HL-60 (cell line): ENCODE measurements around the gene WRNIP1.

Experiments used
- DNase-seq, 2 experiments: peaks; one replicate each; pipeline ENCODE4 v3.0.0-alpha.2; 2010 to 2020; ENCODE audit warnings: low read depth in 1 of 2, low spot score in 1 of 2
- H3K27ac ChIP-seq: fragments of 250-450 bp; sonication (Bioruptor Pico); replicated peaks from 2 replicates; pipeline ENCODE4 v1.5.1; 2020; ENCODE audit warnings: mild to moderate bottlenecking, moderate library complexity
- H3K27me3 ChIP-seq: fragments of 250-450 bp; sonication (Bioruptor Pico); 2 replicates; pipeline ENCODE4 v1.5.1; 2021; ENCODE audit warnings: mild to moderate bottlenecking, moderate library complexity; ENCODE audit not compliant: insufficient read depth, poor library complexity, severe bottlenecking
- H3K4me3 ChIP-seq: replicated peaks from 2 replicates; pipeline ENCODE4 v1.5.1; 2011; ENCODE audit warnings: mild to moderate bottlenecking, control low read depth, low read length; ENCODE audit not compliant: insufficient read depth
- GABPA ChIP-seq: IDR thresholded peaks from 2 replicates; pipeline ENCODE4 v1.6.1; 2012; ENCODE audit warnings: low read depth
- POLR2AphosphoS5 ChIP-seq: IDR thresholded peaks from 2 replicates; pipeline ENCODE4 v1.6.1; 2012; ENCODE audit warnings: low read depth
- SPI1 ChIP-seq: IDR thresholded peaks from 2 replicates; pipeline ENCODE4 v1.6.1; 2012; ENCODE audit warnings: low read depth, mild to moderate bottlenecking, borderline replicate concordance
- TF ChIP-seq, protein P1 (sequence below): IDR thresholded peaks from one replicate; pipeline ENCODE4 v1.5.1; 2011; ENCODE audit warnings: low read length, control low read depth, inconsistent platforms; ENCODE audit not compliant: insufficient read depth
- TF ChIP-seq, protein P2 (sequence below): IDR thresholded peaks from 2 replicates; pipeline ENCODE4 v1.6.1; 2012; ENCODE audit warnings: low read depth; ENCODE audit not compliant: insufficient replicate concordance

Gene WRNIP1

DNA sequence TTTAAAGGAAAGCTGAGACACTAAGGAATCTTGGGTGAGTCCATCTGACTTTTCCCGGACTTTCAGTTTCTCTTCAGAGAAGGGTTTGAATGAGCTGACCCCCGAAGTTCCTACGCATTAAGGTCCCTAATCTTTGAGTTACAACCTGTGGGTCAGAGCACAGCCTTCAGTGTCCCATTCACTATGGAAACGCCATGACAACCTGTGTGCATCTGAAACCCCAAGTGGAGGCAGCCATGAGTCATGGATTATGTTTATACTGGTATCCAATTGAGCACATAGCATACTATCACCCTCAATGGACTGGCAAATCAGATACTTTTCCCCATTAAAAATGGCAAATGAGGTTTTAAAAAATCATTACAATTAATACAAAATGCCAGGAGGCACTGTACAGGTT lies 25.9 kb upstream of the WRNIP1 start:
- TF ChIP-seq POLR2AphosphoS5, result no peak
- no peak for TF ChIP-seq SPI1
- TF ChIP-seq, protein P1, sequence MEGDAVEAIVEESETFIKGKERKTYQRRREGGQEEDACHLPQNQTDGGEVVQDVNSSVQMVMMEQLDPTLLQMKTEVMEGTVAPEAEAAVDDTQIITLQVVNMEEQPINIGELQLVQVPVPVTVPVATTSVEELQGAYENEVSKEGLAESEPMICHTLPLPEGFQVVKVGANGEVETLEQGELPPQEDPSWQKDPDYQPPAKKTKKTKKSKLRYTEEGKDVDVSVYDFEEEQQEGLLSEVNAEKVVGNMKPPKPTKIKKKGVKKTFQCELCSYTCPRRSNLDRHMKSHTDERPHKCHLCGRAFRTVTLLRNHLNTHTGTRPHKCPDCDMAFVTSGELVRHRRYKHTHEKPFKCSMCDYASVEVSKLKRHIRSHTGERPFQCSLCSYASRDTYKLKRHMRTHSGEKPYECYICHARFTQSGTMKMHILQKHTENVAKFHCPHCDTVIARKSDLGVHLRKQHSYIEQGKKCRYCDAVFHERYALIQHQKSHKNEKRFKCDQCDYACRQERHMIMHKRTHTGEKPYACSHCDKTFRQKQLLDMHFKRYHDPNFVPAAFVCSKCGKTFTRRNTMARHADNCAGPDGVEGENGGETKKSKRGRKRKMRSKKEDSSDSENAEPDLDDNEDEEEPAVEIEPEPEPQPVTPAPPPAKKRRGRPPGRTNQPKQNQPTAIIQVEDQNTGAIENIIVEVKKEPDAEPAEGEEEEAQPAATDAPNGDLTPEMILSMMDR, result no peak
- no peak for TF ChIP-seq GABPA
- TF ChIP-seq, protein P2, sequence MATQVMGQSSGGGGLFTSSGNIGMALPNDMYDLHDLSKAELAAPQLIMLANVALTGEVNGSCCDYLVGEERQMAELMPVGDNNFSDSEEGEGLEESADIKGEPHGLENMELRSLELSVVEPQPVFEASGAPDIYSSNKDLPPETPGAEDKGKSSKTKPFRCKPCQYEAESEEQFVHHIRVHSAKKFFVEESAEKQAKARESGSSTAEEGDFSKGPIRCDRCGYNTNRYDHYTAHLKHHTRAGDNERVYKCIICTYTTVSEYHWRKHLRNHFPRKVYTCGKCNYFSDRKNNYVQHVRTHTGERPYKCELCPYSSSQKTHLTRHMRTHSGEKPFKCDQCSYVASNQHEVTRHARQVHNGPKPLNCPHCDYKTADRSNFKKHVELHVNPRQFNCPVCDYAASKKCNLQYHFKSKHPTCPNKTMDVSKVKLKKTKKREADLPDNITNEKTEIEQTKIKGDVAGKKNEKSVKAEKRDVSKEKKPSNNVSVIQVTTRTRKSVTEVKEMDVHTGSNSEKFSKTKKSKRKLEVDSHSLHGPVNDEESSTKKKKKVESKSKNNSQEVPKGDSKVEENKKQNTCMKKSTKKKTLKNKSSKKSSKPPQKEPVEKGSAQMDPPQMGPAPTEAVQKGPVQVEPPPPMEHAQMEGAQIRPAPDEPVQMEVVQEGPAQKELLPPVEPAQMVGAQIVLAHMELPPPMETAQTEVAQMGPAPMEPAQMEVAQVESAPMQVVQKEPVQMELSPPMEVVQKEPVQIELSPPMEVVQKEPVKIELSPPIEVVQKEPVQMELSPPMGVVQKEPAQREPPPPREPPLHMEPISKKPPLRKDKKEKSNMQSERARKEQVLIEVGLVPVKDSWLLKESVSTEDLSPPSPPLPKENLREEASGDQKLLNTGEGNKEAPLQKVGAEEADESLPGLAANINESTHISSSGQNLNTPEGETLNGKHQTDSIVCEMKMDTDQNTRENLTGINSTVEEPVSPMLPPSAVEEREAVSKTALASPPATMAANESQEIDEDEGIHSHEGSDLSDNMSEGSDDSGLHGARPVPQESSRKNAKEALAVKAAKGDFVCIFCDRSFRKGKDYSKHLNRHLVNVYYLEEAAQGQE, result no peak
- DNase-seq, result no peak
- Histone ChIP-seq H3K27ac (no peak overlapping the region), H3K27me3 (no peaks in the 10 kb centered on the region), H3K4me3 (no peak overlapping the region)

DNA sequence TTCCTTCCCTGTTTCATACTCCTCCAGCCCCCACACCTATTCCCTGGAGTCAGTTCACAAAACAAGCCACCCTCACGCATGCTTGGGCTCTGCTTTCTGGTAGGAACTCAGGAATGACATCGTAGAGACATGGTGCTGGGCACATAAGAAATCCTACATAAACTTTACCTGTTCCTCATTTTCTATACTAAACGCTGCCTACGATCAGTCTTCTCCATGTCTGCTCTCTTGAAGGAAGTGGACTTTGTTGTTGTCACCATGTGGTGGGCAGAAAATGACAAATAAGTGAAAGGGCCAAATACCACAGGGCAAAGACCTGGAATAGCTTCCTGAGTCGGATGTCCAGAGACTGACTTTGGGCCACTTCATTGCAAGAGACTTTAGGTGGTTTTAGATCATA lies 24.6 kb upstream of the WRNIP1 start:
- no peak for DNase-seq
- no peak for TF ChIP-seq SPI1
- no peak for TF ChIP-seq GABPA
- TF ChIP-seq POLR2AphosphoS5, result no peak
- TF ChIP-seq, protein P1, result no peak
- TF ChIP-seq, protein P2, result no peak
- no peak overlapping the region for H3K4me3 ChIP-seq
- H3K27me3 ChIP-seq, result no peaks in the 10 kb centered on the region
- no peak overlapping the region for H3K27ac ChIP-seq

DNA sequence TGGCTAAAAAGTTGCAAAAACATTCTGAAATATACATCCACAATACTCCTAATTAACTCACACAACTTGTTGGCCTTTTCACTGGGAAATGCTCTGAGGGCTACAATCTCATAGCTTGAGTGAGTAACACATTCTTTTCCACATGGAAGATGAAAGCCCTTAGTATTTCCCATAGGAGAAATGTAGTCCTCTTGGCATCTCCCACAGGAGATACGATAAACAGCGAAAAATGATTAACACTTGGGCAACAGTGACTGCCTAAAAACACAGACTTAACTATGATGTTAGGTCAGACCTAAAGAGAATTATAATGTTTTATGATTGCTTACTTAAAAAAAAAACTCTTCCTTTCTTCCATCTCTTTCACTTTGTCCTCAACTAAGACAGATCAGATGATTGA lies 23.4 kb upstream of the WRNIP1 start:
- TF ChIP-seq, protein P1, result no peak
- no peak for TF ChIP-seq GABPA
- no peak for TF ChIP-seq POLR2AphosphoS5
- no peak for TF ChIP-seq SPI1
- TF ChIP-seq, protein P2, result no peak
- H3K4me3 ChIP-seq, result no peak overlapping the region
- no peak for DNase-seq
- H3K27me3 ChIP-seq, result no peaks in the 10 kb centered on the region
- H3K27ac ChIP-seq, result no peak overlapping the region
